ENCODE measurements around the gene TMPRSS6. TPM values are rescaled to one million over a fixed set of nuclear protein-coding genes. Genes with fewer than 3 reads are reported as not detected.

The TMPRSS6 gene
- total RNA-seq, 8 experiments from 2014 or later: 0.05 to 0.56 (median 0.18) TPM; not detected in 1

GRCh38 chr22:37120569-37121340 is 11.2 kb upstream of the TMPRSS6 start:
- 49 to 92% (median 79%) methylated on average over 1 to 8 of the region's 11 CpGs; no CpG with 5 or more reads in 2 of the 10 experiments for WGBS, 10 experiments
- in situ Hi-C loops (cut with MboI; ENCODE audit: low pct_unique_long_range_greater_than_20kb in 2 of 9, low sequenced_read_pairs in 9 of 9, unreplicated experiment in 9 of 9): no loop called here
- ATAC-seq (replicated peaks in 6 of 8): no peak

GRCh38 chr22:37119872-37120271 is 10.4 kb upstream of the TMPRSS6 start:
- H3K4me3 ChIP-seq: no peak overlapping the region
- 38 to 100% (median 81%) methylated on average over 1 to 12 of the region's 13 CpGs; no CpG with 5 or more reads in 2 of the 10 experiments for WGBS, 10 experiments
- ATAC-seq (replicated peaks in 6 of 8): no peak
- in situ Hi-C loops (cut with MboI; ENCODE audit: low pct_unique_long_range_greater_than_20kb in 2 of 9, low sequenced_read_pairs in 9 of 9, unreplicated experiment in 9 of 9): no loop called here
- no peak overlapping the region for H3K27ac ChIP-seq
- no peaks in the 10 kb centered on the region for H3K4me1 ChIP-seq (replicated peaks in 1 of 2)

More at GRCh38 chr22:37120569-37121340, 11.2 kb upstream of the TMPRSS6 start:
- Histone ChIP-seq H3K4me1 (replicated peaks in 1 of 2) (no peaks in the 10 kb centered on the region), H3K4me3 (no peak overlapping the region), H3K27ac (no peak overlapping the region)

- 39 to 100% (median 77%) methylated on average over 1 to 4 of the region's 5 CpGs; no CpG with 5 or more reads in 3 of the 10 experiments for WGBS, 10 experiments
- no peak overlapping the region for H3K4me3 ChIP-seq
- no peaks in the 10 kb centered on the region for H3K4me1 ChIP-seq (replicated peaks in 1 of 2)
- in situ Hi-C loops (cut with MboI; ENCODE audit: low pct_unique_long_range_greater_than_20kb in 2 of 9, low sequenced_read_pairs in 9 of 9, unreplicated experiment in 9 of 9): no loop called here
- H3K27ac ChIP-seq: no peak overlapping the region
- ATAC-seq (replicated peaks in 6 of 8): no peak
These were observed 8.6 kb upstream of the TMPRSS6 start for GRCh38 chr22:37118083-37118482.

- no peaks in the 10 kb centered on the region for H3K4me1 ChIP-seq (replicated peaks in 1 of 2)
- H3K4me3 ChIP-seq: no peak overlapping the region
- no peak for ATAC-seq (replicated peaks in 6 of 8)
- no peak overlapping the region for H3K27ac ChIP-seq
- in situ Hi-C loops (cut with MboI; ENCODE audit: low pct_unique_long_range_greater_than_20kb in 2 of 9, low sequenced_read_pairs in 9 of 9, unreplicated experiment in 9 of 9): no loop called here
- WGBS, 10 experiments: 0 to 46% (median 20%) methylated on average over 1 to 2 of the region's 4 CpGs; no CpG with 5 or more reads in 6 of the 10 experiments
These were observed 7.6 kb upstream of the TMPRSS6 start for GRCh38 chr22:37117092-37117491.

GRCh38 chr22:37115032-37115431 is 5.5 kb upstream of the TMPRSS6 start:
- H3K27ac ChIP-seq: no peak overlapping the region
- no peak for ATAC-seq (replicated peaks in 6 of 8)
- 0 to 90% (median 63%) methylated on average over 1 to 4 of the region's 11 CpGs; no CpG with 5 or more reads in 4 of the 10 experiments for WGBS, 10 experiments
- H3K4me3 ChIP-seq: no peak overlapping the region
- in situ Hi-C loops (cut with MboI; ENCODE audit: low pct_unique_long_range_greater_than_20kb in 2 of 9, low sequenced_read_pairs in 9 of 9, unreplicated experiment in 9 of 9): no loop called here
- no peaks in the 10 kb centered on the region for H3K4me1 ChIP-seq (replicated peaks in 1 of 2)

GRCh38 chr22:37113757-37114156 is 4.2 kb upstream of the TMPRSS6 start:
- Histone ChIP-seq H3K4me3 (no peak overlapping the region), H3K4me1 (replicated peaks in 1 of 2) (peaks cover 0 to 5% of the 10 kb centered on the region in 2 donors), H3K27ac (no peak overlapping the region)
- in situ Hi-C loops (cut with MboI; ENCODE audit: low pct_unique_long_range_greater_than_20kb in 2 of 9, low sequenced_read_pairs in 9 of 9, unreplicated experiment in 9 of 9): no loop called here
- WGBS, 10 experiments: 0 to 78% (median 73%) methylated on average over 1 to 6 of the region's 8 CpGs; no CpG with 5 or more reads in 3 of the 10 experiments
- no peak for ATAC-seq (replicated peaks in 6 of 8)

GRCh38 chr22:37112084-37112728 is 2.7 kb upstream of the TMPRSS6 start:
- Histone ChIP-seq H3K4me3 (no peak overlapping the region), H3K27ac (no peak overlapping the region), H3K4me1 (replicated peaks in 1 of 2) (peaks cover 0 to 8% of the 10 kb centered on the region in 2 donors)
- peak in 1 of 8 experiments; percentile 6 for ATAC-seq (replicated peaks in 6 of 8)
- 10 to 100% (median 41%) methylated on average over 2 to 9 of the region's 12 CpGs; no CpG with 5 or more reads in 5 of the 10 experiments for WGBS, 10 experiments
- in situ Hi-C loops (cut with MboI; ENCODE audit: low pct_unique_long_range_greater_than_20kb in 2 of 9, low sequenced_read_pairs in 9 of 9, unreplicated experiment in 9 of 9): no loop called here

- in situ Hi-C loops (cut with MboI; ENCODE audit: low pct_unique_long_range_greater_than_20kb in 2 of 9, low sequenced_read_pairs in 9 of 9, unreplicated experiment in 9 of 9): no loop called here
- Histone ChIP-seq H3K4me3 (no peak overlapping the region), H3K27ac (no peak overlapping the region), H3K4me1 (replicated peaks in 1 of 2) (peaks cover 0 to 8% of the 10 kb centered on the region in 2 donors)
- WGBS, 10 experiments: 50 to 81% methylated on average over 1 to 6 of the region's 13 CpGs; no CpG with 5 or more reads in 8 of the 10 experiments
- ATAC-seq (replicated peaks in 6 of 8): no peak
These were observed 1.7 kb upstream of the TMPRSS6 start for GRCh38 chr22:37111156-37111717.

- 0 to 80% (median 40%) methylated on average over 1 to 6 of the region's 18 CpGs; no CpG with 5 or more reads in 1 of the 10 experiments for WGBS, 10 experiments
- in situ Hi-C loops (cut with MboI; ENCODE audit: low pct_unique_long_range_greater_than_20kb in 2 of 9, low sequenced_read_pairs in 9 of 9, unreplicated experiment in 9 of 9): no loop called here
- peaks cover 0 to 8% of the 10 kb centered on the region in 2 donors for H3K4me1 ChIP-seq (replicated peaks in 1 of 2)
- ATAC-seq (replicated peaks in 6 of 8): peak in 2 of 8 experiments; percentile 68 to 74
- H3K27ac ChIP-seq: no peak overlapping the region
- H3K4me3 ChIP-seq: no peak overlapping the region
These were observed 1.5 kb downstream of the TMPRSS6 start for GRCh38 chr22:37107816-37108621.

GRCh38 chr22:37105990-37106389 is 3.5 kb downstream of the TMPRSS6 start:
- H3K27ac ChIP-seq: no peak overlapping the region
- 6 to 100% (median 80%) methylated on average over 1 to 3 of the region's 5 CpGs; no CpG with 5 or more reads in 5 of the 10 experiments for WGBS, 10 experiments
- H3K4me3 ChIP-seq: no peak overlapping the region
- H3K4me1 ChIP-seq (replicated peaks in 1 of 2): peaks cover 0 to 18% of the 10 kb centered on the region in 2 donors
- in situ Hi-C loops (cut with MboI; ENCODE audit: low pct_unique_long_range_greater_than_20kb in 2 of 9, low sequenced_read_pairs in 9 of 9, unreplicated experiment in 9 of 9): no loop called here
- ATAC-seq (replicated peaks in 6 of 8): no peak

- in situ Hi-C loops (cut with MboI; ENCODE audit: low pct_unique_long_range_greater_than_20kb in 2 of 9, low sequenced_read_pairs in 9 of 9, unreplicated experiment in 9 of 9): no loop called here
- ATAC-seq (replicated peaks in 6 of 8): peak in 1 of 8 experiments; percentile 9
- Histone ChIP-seq H3K27ac (no peak overlapping the region), H3K4me1 (replicated peaks in 1 of 2) (peaks cover 0 to 25% of the 10 kb centered on the region in 2 donors), H3K4me3 (no peak overlapping the region)
- WGBS, 10 experiments: 0 to 50% (median 27%) methylated on average over 1 to 4 of the region's 7 CpGs; no CpG with 5 or more reads in 5 of the 10 experiments
These were observed 4.4 kb downstream of the TMPRSS6 start for GRCh38 chr22:37105154-37105553.

- 0 to 100% (median 35%) methylated on average over 1 to 7 of the region's 14 CpGs; no CpG with 5 or more reads in 2 of the 10 experiments for WGBS, 10 experiments
- in situ Hi-C loops (cut with MboI; ENCODE audit: low pct_unique_long_range_greater_than_20kb in 2 of 9, low sequenced_read_pairs in 9 of 9, unreplicated experiment in 9 of 9): no loop called here
- H3K4me1 ChIP-seq (replicated peaks in 1 of 2): peaks cover 0 to 20% of the 10 kb centered on the region in 2 donors
- H3K4me3 ChIP-seq: no peak overlapping the region
- H3K27ac ChIP-seq: no peak overlapping the region
- no peak for ATAC-seq (replicated peaks in 6 of 8)
These were observed 5.7 kb downstream of the TMPRSS6 start for GRCh38 chr22:37103656-37104452.

All from motor neuron (in vitro differentiated cells).